Measurements from ENCODE around the gene AKR1A1.
"Not testable (repeated sequence)": the region's sequence is repeated elsewhere in the genome, so short reads cannot be mapped to it uniquely, and the experiment has no call there.

The AKR1A1 gene

DNA sequence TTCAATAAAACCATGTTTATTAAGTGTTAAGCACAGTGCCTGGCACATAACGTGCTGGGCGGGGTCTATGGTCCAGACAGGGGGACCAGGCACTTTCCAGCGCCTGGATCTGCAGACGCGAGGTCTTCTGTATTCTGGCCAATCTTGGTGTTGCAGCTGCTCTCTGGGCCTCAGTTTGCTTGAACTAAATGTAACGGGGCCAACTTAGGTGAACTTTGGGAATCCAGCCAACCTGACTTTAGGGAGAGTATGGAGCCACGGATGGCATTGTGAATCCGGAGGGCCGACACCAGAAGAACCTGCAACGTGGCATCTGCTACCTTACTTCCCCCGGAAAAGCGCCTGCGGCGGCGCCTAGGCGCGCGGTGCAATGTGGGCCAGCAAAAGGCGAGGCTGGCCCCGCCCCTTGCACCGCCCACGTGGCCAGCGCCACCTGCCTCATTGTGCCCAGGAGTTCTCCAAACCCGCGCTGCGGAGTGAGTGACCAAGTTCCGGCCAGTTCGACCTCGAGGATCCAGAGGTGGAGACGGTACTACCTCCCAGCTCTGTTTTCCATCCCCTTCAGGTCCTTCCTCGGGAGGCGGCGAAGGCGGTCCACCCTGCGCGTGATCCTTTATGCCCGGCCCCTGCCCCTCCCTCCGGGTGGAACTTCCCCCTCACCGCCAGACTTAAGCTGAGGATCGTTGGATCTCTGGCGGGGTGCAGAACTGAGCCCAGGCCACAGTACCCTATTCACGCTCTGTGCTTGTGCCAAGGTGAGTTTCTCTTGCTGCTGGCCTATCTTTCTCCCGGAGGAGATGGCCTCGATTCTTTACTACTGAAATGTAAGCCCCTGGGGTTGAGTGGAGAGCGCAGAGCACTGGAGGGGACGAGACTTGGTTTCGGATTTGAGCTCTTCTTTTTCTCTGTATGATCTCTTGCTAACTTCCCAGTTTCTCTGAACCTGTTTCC, at the start of gene AKR1A1:
TSS of gene AKR1A1 (plus strand) at position 426 of the 951 bp plus-strand sequence. CDS start 10,969 bp downstream, outside the sequence.
- peak; percentile 96 for DNase-seq

DNA sequence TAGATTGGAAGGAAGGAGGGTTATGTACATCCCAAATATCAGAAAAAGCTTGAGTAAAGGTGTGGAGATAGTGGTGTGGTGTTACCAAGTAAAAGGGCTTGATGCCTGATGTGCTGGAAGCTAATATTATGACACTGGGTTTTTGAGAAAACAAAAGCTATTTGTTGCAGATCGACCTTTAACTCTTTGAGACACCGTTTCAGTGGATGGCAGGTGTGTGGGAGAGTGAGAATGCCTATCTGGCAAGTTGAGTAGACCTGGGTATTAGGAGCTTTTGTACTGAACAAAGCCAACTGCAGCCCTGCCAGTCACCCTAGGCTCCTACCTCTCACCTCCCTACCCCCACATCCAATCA, 49.1 kb upstream of the AKR1A1 start:
- DNase-seq: no peak

DNA sequence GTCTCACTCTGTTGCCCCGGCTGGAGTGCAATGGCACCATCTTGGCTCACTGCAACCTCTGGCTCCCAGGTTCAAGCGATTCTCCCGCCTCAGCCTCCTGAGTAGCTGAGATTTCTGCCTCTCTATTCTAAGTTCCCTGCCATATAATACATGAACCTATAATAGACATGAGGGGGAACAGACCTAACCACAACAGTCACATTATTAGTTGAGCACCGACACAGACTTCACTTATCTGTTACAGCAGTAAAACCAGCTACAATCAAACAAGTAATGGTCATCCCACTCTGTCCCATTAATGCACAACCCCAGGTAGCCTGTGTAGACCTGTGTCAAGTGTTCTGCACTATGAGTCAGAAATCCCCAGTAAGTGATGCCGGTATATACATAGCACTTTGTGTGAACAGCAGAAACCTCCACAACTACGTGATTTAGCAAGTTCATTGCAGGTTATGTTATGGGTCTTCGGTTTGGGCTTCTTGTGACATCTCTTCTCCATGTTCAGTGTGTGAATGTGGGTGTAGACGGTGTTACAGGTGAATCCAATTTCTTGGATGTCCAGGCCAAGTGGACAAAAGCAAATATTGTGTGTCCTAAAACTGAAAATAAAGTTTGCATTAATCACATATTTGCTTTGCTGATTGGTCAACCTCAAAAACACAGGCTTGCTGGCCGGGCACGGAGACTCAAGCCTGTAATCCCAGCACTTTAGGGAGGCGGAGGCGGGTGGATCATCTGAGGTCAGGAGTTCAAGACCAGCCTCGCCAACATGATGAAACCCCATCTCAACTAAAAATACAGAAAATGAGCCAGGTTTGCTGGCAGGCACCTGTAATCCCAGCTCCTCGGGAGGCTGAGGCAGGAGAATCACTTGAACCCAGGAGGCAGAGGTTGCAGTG, 46.9 kb upstream of the AKR1A1 start:
- DNase-seq: no peak

DNA sequence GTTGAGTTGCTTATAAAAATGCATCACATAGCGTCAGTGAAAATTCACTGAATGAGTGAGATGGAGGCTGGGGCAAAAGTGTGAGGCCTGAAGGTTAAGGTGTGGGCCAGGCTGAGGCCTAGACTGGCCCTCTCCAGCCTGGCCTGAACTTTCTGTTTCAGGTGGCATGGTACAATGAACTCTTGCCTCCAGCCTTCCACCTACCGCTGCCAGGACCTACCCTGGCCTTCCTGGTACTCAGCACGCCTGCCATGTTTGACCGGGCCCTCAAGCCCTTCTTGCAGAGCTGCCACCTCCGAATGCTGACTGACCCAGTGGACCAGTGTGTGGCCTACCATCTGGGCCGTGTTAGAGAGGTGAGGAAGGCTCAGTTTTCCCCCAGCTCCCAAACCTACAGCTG, 43.4 kb upstream of the AKR1A1 start:
- DNase-seq: no peak

DNA sequence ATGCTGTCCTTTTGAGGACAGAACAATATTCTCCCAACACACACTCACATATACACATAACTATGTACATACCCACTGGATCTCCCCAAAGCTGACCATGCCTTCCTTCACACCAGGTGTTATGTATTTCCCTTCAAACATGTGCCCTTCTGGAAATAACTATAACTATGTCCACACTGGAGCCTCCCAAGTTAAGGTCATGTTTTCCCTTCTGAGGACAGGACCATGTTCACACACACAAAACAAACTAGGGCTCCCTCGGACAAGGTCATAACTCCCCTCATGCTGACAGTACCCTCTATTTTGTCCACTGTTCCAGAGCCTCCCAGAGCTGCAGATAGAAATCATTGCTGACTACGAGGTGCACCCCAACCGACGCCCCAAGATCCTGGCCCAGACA, 42.7 kb upstream of the AKR1A1 start:
- DNase-seq: no peak

DNA sequence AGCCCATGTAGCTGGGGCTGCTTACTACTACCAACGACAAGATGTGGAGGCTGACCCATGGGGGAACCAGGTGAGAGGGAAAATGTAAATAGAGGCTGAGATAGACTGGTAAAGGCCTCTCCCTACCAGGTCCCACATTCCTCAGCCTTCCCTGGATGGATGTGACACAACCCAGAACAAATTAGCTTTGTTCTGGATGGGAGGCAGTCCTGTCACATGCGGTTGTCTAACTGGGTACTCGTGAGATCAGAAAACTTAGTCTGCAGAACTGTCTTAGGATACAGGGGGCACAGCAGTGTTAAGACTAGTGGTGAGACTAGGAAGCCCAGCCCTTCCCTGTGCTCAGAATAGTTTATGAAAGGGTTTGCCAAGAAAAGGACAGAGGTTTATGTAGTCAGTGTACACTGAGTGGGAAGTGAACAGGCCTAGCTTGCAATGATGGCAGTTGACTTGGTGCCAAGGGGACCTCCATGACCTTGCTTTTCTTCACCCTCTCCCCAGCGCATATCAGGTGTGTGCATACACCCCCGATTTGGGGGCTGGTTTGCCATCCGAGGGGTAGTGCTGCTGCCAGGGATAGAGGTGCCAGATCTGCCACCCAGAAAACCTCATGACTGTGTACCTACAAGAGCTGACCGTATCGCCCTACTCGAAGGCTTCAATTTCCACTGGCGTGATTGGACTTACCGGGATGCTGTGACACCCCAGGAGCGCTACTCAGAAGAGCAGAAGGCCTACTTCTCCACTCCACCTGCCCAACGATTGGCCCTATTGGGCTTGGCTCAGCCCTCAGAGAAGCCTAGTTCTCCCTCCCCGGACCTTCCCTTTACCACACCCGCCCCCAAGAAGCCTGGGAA, 42.1 kb upstream of the AKR1A1 start:
- DNase-seq: no peak

DNA sequence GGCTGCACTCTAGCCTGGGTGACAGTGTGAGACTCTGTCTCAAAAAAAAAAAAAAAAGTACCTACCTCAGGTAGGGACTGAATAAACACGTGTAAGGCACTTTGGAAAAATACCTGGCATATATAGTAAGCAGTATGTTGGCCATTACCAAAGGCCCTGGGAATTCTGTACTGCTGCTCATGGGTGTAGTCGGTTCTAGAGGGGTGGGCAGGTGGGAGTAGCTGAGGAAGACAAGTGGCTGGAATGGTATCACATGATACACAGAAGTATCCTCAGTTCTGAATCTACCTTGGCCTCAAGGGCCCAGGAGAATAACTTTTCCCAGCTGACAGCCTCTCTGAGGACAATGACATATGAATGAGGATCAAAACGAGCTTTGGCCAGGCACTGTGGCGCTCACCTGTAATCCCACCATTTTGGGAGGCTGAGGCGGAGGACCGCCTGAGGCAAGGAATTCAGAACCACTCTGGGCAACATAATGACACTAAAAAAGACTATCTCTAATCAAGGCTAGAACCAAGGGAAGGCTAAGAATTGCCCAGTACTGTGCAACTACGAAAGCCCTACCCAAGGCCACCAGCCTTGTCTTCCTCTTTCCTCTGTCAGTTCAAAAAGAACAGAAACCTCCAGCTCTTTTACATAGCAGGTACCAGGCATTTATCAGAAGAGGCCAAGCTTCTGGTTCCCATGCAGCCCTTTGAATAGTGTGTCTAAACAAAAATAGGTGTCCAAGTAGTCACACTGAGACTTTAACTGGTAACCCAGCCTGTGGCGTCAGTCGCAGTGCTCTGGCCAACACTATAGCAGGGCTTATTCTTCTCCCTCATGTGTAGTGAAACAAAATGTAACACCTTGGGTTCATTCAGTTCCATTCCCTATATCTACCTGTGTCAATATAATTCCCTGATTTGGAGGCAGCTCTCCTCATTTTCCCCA, 40.3 kb upstream of the AKR1A1 start:
- no peak for DNase-seq

DNA sequence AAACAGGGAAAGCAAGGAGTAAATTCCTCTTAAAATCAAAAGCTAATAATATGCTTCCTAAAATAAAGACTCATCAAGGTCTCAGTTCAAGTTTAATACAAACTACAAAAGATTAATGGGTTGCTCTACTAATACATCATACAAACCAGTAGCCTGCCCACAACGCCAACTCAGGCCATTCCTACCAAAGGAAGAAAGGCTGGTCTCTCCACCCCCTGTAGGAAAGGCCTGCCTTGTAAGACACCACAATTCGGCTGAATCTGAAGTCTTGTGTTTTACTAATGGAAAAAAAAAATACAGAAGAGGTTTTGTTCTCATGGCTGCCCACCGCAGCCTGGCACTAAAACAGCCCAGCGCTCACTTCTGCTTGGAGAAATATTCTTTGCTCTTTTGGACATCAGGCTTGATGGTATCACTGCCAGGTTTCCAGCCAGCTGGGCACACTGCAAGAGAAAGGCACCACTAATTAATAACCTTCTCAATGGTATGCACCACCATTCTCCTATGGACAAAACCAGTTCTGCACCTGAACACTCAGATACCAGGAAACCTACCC, 39.6 kb upstream of the AKR1A1 start:
- DNase-seq: no peak

DNA sequence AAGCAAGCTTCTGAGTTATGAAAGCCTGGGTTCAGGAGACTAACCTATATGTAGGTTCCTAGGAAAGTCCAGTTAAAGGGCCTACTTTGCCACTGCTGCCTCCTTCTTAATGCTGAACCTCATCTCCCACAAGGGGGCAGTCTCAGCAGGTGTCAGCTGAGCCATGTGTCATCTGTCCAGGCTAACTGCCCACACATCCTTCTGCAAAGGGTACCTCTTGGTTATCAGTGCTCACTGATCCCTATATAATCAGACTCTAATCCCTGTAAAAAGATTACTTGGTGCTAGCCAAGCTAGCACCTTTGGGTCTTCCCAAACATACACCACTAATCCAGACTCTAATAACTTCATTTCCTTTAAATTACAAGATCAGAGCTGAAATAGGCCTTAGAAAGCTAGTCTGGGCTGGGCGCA, 38.0 kb upstream of the AKR1A1 start:
- DNase-seq: peak; percentile 32

DNA sequence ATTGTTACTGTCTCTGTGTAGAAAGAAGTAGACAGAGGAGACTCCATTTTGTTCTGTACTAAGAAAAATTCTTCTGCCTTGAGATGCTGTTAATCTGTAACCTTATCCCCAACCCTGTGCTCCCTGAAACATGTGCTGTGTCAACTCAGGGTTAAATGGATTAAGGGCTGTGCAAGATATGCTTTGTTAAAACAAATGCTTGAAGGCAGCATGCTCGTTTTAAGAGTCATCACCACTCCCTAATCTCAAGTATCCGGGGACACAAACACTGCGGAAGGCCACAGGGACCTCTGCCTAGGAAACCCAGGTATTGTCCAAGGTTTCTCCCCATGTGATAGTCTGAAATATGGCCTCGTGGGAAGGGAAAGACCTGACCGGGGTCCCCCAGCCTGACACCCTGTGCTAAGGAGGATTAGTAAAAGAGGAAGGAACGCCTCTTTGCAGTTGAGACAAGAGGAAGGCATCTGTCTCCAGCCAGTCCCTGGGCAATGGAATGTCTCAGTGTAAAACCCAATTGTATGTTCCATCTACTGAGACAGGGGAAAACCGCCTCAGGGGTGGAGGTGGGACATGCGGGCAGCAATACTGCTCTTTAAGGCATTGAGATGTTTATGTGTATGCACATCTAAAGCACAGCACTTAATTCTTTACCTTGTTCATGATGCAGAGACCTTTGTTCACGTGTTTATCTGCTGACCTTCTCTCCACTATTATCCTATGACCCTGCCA, 36.9 kb upstream of the AKR1A1 start:
- not testable (repeated sequence) for DNase-seq

DNA sequence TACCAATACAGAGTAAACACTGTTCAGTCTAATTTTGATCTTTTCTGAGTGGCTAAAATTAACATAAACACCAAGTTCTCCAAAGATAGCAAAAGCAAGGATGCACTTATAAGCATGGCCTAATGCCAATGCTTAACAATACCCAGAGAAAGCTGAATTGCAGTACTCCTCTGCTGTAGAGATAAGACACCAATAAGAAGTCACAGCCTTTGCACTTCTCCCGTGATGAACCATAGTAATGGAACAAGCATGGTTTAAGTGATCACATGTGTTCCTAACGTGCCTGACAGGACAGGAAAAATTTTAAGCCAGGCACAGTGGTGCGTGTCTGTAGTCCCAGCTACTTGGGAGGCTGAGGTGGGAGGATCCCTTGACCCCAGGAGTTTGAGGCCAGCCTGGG, 34.6 kb upstream of the AKR1A1 start:
- no peak for DNase-seq

DNA sequence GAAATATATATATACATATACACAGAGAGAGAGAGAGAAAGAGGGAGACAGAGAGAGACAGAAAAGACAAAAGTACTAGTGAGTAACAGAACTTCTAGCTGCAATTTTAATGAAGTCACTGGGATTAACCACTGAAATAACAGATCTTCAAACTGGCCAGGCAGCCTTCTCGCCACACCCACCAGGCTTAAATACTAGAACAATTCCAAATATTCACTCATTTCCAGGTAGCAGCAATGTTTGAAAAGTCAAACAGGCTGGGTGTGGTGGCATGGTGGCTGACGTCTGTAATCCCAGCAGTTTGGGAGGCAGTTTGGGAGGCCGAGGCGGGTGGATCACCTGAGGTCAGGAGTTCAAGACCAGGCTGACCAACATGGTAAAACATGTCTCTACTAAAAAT, 34.2 kb upstream of the AKR1A1 start:
- DNase-seq: no peak

DNA sequence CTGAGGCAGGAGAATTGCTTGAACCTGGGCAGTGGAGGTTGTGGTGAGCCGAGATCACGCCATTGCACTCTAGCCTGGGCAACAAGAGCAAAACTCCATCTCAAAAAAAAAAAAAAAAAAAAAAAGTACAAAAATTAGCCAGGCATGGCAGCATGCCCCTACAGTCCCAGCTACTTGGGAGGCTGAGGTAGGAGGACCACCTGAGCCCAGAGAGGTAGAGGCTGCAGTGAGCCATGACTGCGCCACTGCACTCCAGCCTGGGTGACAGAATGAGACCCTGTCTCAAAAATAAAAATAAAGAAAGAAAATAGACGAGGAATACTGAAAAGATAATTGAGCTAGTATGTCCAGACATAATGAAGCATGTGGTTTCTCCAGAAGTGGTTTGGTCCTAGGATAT, 32.3 kb upstream of the AKR1A1 start:
- not testable (repeated sequence) for DNase-seq

DNA sequence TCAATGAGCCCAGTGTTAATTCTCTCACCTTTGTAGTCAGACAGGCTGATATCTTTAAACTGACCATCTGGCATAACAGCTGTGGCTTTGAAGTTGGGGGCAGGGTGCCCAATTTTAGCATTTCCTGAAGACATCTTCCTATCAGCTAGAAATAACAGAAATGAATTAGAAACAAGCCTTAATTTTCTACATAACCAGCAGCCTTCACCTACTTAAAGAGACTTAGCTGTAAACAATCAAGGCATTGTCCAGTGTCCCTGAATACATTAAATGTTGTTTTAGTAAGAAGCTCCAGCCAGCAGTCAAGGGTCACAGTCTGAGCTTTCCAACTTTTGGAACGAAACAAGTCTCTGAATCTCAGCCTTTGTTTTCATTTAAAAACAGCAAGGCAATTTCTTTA, 31.7 kb upstream of the AKR1A1 start:
- no peak for DNase-seq

DNA sequence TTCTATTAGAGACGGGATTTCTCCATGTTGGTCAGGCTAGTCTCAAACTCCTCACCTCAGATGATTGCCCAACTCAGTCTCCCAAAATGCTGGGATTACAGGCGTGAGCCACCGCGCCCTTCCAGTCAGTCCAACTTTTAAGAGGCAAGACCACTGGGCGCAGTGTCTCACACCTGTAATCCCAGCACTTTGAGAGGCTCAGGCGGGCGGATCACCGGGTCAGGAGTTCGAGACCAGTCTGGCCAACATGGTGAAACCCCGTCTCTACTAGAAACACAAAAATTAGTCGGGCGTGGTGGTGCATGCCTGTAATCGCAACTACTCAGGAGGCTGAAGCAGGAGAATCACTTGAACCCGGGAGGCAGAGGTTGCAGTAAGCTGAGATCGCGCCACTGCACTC, 30.9 kb upstream of the AKR1A1 start:
- DNase-seq: not testable (repeated sequence)

DNA sequence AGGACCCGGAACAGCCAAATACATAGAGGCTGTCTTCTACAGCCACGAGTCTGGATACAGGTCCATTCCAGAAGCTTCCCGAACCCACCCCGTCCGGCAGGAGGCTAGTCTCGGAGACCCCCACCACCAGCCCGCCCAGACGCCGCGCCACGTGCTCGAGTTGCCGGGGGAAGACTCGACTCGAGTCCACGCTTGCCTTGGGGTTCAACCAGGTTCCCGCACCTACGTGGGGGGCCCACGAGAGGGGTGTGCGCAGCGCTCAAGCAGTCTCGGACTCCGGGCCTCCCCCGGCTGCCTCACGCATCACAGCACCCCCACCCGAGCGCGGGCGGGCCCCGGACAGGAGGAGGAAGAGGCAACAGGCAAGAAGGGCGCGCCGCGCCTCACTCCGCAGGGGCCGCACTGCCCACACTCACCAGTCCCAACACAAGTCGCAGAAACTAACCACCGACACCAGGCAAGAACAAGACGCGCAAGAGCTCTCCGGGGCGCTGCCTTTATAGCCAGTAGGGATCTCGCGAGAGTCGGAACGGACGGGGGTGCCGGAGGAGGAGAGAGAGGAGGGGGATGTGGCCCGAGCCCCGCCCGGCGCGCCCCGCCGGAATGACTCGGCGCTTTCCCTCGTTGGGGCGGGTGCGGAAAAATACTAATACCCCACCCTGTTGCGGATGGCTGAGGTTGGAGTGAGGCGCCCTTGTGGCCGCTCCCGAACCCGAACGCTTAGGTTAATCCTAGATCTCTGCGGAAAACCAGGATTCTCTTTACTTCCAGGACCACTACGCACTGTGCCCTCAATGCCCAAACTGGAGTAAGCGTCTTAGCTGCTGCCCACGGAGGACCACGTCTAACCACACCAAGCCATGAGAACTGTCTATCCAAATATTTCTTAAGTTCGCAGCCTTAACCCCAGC, 29.0 kb upstream of the AKR1A1 start, which contains the start of gene PRDX1:
TSS of gene PRDX1 (minus strand) at position 472 of the 911 bp plus-strand sequence. CDS start 2,841 bp downstream, outside the sequence.
- peak; percentile 95 for DNase-seq

DNA sequence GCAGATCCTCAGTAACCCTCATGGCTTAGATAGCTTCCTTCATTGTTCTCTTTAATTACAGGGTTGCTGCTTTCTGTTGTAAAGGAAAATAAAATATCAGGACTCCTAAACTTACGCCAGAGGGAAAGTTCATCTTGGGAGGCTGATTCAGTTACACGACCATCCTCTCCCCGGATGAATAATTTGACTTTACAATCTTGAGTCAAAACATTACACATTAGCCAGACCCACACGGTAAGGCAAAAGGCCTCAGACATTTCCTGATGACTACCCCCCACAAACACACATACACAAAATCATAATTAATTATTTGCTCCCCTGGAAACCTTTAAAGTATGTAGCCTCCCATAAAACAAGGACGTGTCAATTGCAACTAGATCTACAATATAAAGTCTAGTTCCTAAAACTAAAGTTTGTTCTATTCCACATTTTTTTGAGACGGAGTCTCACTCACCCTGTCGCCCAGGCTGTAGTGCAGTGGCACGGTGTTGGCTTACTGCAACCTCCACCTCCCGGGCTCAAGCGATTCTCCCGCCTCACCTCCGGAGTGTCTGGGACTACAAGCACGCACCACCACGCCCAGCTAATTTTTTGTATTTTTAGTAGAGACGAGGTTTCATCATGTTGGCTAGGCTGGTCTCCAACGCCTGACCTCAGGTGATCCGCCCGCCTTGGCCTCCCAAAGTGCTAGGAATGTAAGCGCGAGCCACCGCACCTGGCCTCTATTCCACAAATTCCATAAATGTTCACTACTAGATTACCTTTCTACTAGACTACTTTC, 28.1 kb upstream of the AKR1A1 start:
- DNase-seq: no peak

DNA sequence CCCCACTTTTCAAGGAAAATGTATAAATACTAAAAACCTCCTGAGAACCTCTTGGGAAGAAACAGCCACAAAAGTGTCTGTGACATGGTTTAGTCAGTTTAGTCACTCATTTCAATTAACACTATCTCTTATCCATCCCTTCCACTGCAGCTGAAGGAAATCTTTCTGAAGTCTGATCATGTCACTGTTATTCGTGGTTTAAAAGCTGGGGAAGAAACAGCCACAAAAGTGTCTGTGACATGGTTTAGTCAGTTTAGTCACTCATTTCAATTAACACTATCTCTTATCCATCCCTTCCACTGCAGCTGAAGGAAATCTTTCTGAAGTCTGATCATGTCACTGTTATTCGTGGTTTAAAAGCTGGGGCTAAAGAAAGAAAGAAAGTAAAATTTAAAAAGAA, 27.1 kb upstream of the AKR1A1 start:
- DNase-seq: not testable (repeated sequence)
